ENCODE measurements around the gene SRC. TPM values are rescaled to one million over a fixed set of nuclear protein-coding genes. Genes with fewer than 3 reads are reported as not detected.
"Not testable (repeated sequence)": the region's sequence is repeated elsewhere in the genome, so short reads cannot be mapped to it uniquely, and the experiment has no call there.

The SRC gene
- total RNA-seq, 4 donors from 2014 or later: 27.5 to 52.2 (median 42.3) TPM

GRCh38 chr20:37337208-37337991 lies 8.5 kb upstream of the SRC start:
- H3K9me3 ChIP-seq: no peaks in the 10 kb centered on the region
- DNase-seq (ENCODE audit: extremely low spot score): no peak
- no peaks in the 10 kb centered on the region for H3K27me3 ChIP-seq
- intact Hi-C loops (cut with DNase I): no loop called here
- H3K4me3 ChIP-seq: no peak overlapping the region
- WGBS: 76% methylated on average over 8 of the region's 8 CpGs
- no peak overlapping the region for H3K27ac ChIP-seq (replicated peaks in 1 of 4)
- TF ChIP-seq POLR2A (IDR thresholded peaks at IDR 0.05; ENCODE audit: low read depth) (no peak), POLR2AphosphoS5 (IDR thresholded peaks at IDR 0.05) (no peak), EP300 (IDR thresholded peaks at IDR 0.05) (no peak), CTCF (IDR thresholded peaks at IDR 0.05) (no peak)
- no peaks in the 10 kb centered on the region for H3K36me3 ChIP-seq
- H3K4me1 ChIP-seq: peaks cover 14 to 20% (median 16%) of the 10 kb centered on the region in 4 donors

GRCh38 chr20:37338380-37338779 lies 7.6 kb upstream of the SRC start:
- WGBS: 91% methylated on average over 8 of the region's 8 CpGs

GRCh38 chr20:37339208-37339607 lies 6.7 kb upstream of the SRC start:
- intact Hi-C loops (cut with DNase I): no loop called here
- H3K9me3 ChIP-seq: no peaks in the 10 kb centered on the region
- no peak overlapping the region for H3K4me3 ChIP-seq
- DNase-seq (ENCODE audit: extremely low spot score): no peak
- H3K27ac ChIP-seq (replicated peaks in 1 of 4): no peak overlapping the region
- H3K4me1 ChIP-seq: peaks cover 14 to 17% (median 15%) of the 10 kb centered on the region in 4 donors
- TF ChIP-seq CTCF (IDR thresholded peaks at IDR 0.05): no peak
- no peak for TF ChIP-seq POLR2AphosphoS5 (IDR thresholded peaks at IDR 0.05)
- no peak for TF ChIP-seq EP300 (IDR thresholded peaks at IDR 0.05)
- TF ChIP-seq POLR2A (IDR thresholded peaks at IDR 0.05; ENCODE audit: low read depth): no peak
- no peaks in the 10 kb centered on the region for H3K27me3 ChIP-seq
- WGBS: 75% methylated on average over 4 of the region's 4 CpGs
- H3K36me3 ChIP-seq: no peaks in the 10 kb centered on the region

More at GRCh38 chr20:37338380-37338779, 7.6 kb upstream of the SRC start:
- H3K27me3 ChIP-seq; H3K4me3 ChIP-seq; H3K27ac ChIP-seq (replicated peaks in 1 of 4); DNase-seq (ENCODE audit: extremely low spot score); intact Hi-C loops (cut with DNase I); H3K9me3 ChIP-seq; H3K36me3 ChIP-seq: not testable (repeated sequence)
- H3K4me1 ChIP-seq: peaks cover 14 to 17% (median 15%) of the 10 kb centered on the region in 4 donors

GRCh38 chr20:37339764-37340109 lies 6.2 kb upstream of the SRC start:
- H3K36me3 ChIP-seq; H3K9me3 ChIP-seq; H3K4me3 ChIP-seq; H3K27me3 ChIP-seq; DNase-seq (ENCODE audit: extremely low spot score); H3K27ac ChIP-seq (replicated peaks in 1 of 4): not testable (repeated sequence)
- 95% methylated on average over 7 of the region's 7 CpGs for WGBS
- peaks cover 14 to 17% (median 15%) of the 10 kb centered on the region in 4 donors for H3K4me1 ChIP-seq
- intact Hi-C loops (cut with DNase I): loop anchor here (5.0 kb wide), 1 partner anchor 32 kb away; no protein-coding TSS in a partner anchor

GRCh38 chr20:37340998-37341397 lies 4.9 kb upstream of the SRC start:
- no peak overlapping the region for H3K27ac ChIP-seq (replicated peaks in 1 of 4)
- 97% methylated on average over 6 of the region's 6 CpGs for WGBS
- no peaks in the 10 kb centered on the region for H3K9me3 ChIP-seq
- no peak overlapping the region for H3K4me3 ChIP-seq
- intact Hi-C loops (cut with DNase I): loop anchor here (5.0 kb wide), 1 partner anchor 34 kb away; no protein-coding TSS in a partner anchor
- DNase-seq (ENCODE audit: extremely low spot score): no peak
- H3K27me3 ChIP-seq: peaks cover 0 to 5% (median 0%) of the 10 kb centered on the region in 4 donors
- H3K36me3 ChIP-seq: no peaks in the 10 kb centered on the region
- peaks cover 12 to 23% (median 20%) of the 10 kb centered on the region in 4 donors for H3K4me1 ChIP-seq
- no peak for TF ChIP-seq CTCF (IDR thresholded peaks at IDR 0.05)

GRCh38 chr20:37341632-37342031 lies 4.3 kb upstream of the SRC start:
- H3K27ac ChIP-seq (replicated peaks in 1 of 4): no peak overlapping the region
- no peaks in the 10 kb centered on the region for H3K36me3 ChIP-seq
- no peak for DNase-seq (ENCODE audit: extremely low spot score)
- peaks cover 0 to 10% (median 0%) of the 10 kb centered on the region in 4 donors for H3K27me3 ChIP-seq
- WGBS: 91% methylated on average over 11 of the region's 11 CpGs
- H3K9me3 ChIP-seq: no peaks in the 10 kb centered on the region
- intact Hi-C loops (cut with DNase I): loop anchor here (5.0 kb wide), 1 partner anchor 34 kb away; no protein-coding TSS in a partner anchor
- no peak for TF ChIP-seq POLR2AphosphoS5 (IDR thresholded peaks at IDR 0.05)
- TF ChIP-seq CTCF (IDR thresholded peaks at IDR 0.05): no peak
- no peak for TF ChIP-seq POLR2A (IDR thresholded peaks at IDR 0.05; ENCODE audit: low read depth)
- no peak for TF ChIP-seq EP300 (IDR thresholded peaks at IDR 0.05)
- H3K4me1 ChIP-seq: peaks cover 9 to 21% (median 17%) of the 10 kb centered on the region in 4 donors
- no peak overlapping the region for H3K4me3 ChIP-seq

Measured in esophagus muscularis mucosa (tissue), 4 donors.